Measurements from ENCODE around the gene MUC3A.
"Not testable (repeated sequence)": the region's sequence is repeated elsewhere in the genome, so short reads cannot be mapped to it uniquely, and the experiment has no call there.

The MUC3A gene

DNA sequence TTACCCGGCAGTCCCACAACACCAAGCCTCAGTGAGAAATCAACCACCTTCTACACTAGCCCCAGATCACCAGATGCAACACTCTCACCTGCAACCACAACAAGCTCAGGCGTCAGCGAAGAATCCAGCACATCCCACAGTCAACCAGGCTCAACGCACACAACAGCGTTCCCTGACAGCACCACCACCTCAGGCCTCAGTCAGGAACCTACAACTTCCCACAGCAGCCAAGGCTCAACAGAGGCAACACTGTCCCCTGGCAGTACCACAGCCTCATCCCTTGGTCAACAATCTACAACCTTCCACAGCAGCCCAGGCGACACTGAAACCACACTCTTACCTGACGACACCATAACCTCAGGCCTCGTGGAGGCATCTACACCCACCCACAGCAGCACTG is 53.0 kb downstream of the MUC3A start:
- in situ Hi-C loops (cut with MboI; ENCODE audit: low pct_unique_long_range_greater_than_20kb, low sequenced_read_pairs); DNase-seq: not testable (repeated sequence)

- in situ Hi-C loops (cut with MboI; ENCODE audit: low pct_unique_long_range_greater_than_20kb, low sequenced_read_pairs); DNase-seq: not testable (repeated sequence)
Observed at GRCh38 chr7:101007361-101007760, 58.0 kb downstream of the MUC3A start.

GRCh38 chr7:101009629-101010028 is 60.3 kb downstream of the MUC3A start:
- in situ Hi-C loops (cut with MboI; ENCODE audit: low pct_unique_long_range_greater_than_20kb, low sequenced_read_pairs) = no loop called here
- DNase-seq = no peak

DNA sequence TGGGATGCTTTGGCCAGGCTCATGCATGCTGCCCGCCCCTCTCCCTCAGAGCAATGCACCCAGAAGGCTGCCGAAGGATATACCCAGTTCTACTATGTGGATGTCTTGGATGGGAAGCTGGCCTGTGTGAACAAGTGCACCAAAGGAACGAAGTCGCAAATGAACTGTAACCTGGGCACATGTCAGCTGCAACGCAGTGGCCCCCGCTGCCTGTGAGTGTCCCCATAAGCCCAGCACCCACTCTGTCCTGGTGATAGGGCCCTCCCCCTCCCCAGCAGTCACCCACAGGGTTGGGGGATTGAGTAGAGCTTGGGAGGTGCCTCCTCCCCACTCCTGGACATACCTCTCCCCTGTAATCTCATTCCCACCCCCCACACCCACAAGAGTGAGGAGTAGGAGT is 63.6 kb downstream of the MUC3A start:
- no peak for DNase-seq
- in situ Hi-C loops (cut with MboI; ENCODE audit: low pct_unique_long_range_greater_than_20kb, low sequenced_read_pairs) = no loop called here

- in situ Hi-C loops (cut with MboI; ENCODE audit: low pct_unique_long_range_greater_than_20kb, low sequenced_read_pairs) = no loop called here
Observed at GRCh38 chr7:101015626-101016025, 66.3 kb downstream of the MUC3A start.

DNA sequence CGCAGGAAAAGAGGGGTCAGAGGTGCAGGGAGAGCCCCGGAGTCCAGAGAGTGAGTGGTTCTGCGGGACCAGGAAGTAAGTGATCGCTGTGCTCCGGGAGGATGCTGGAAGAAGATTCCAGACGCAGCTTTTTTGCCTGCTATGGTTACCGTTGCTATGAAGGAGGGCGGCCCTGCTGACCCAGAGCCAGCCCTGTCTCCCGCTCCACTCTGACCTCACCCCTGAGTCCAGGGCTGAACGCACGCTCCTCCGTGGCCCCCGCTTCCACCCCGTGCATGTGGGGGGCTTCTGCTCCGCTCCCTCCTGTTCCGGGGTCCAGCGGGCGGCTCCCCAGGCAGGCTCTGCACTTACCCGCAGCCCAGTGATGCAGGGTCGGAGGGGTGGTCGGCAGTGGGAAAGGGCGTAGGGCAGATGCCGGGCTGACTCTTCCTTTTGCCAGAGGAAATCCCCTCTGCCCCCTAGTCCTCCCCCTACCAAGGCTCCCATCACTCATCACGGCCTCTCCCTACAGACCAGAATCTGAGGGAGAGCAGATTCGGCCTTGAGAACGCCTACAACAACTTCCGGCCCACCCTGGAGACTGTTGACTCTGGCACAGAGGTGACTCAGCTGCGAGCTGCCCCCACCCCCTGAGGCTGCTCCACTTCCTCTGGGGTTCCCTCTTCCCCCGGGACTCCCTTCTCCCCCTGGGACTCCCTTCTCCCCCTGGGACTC is 67.9 kb downstream of the MUC3A start:
- peak; percentile 58 for DNase-seq
- in situ Hi-C loops (cut with MboI; ENCODE audit: low pct_unique_long_range_greater_than_20kb, low sequenced_read_pairs) = no loop called here

More at GRCh38 chr7:101015626-101016025, 66.3 kb downstream of the MUC3A start:
- no peak for DNase-seq

Measured in KBM-7 (cell line).